Activated CD8-positive, alpha-beta T cell treated with anti-CD3 and anti-CD28 coated beads for 36 hours (primary cell): ENCODE results near the gene KCTD20. TPM values are rescaled to one million over a fixed set of nuclear protein-coding genes. Genes with fewer than 3 reads are reported as not detected.

Experiments
- ATAC-seq: fragments of 200-7000 bp; cut with Tn5 transposase; one replicate; pipeline ENCODE4 v1.10.0; 2021; ENCODE audit warnings: mild to moderate bottlenecking, moderate library complexity
- CTCF ChIA-PET: fragments of 350-600 bp; sonication (Branson Sonifier 250); formaldehyde crosslinking; loops from one replicate; lab custom pipeline; 2021; ENCODE audit warnings: antibody characterized with exemption; lab: Charles Lee
- POLR2A ChIA-PET: fragments of 350-600 bp; sonication (Branson Sonifier 250); formaldehyde crosslinking; loops from one replicate; lab custom pipeline; 2021; ENCODE audit warnings: antibody characterized with exemption; lab: Charles Lee
- DNase-seq: peaks from one replicate; pipeline ENCODE4 v3.0.0-alpha.2; 2020
- H3K27ac Mint-ChIP-seq: one replicate; pipeline ENCODE4 v1.8.0; 2021; ENCODE audit warnings: mild to moderate bottlenecking, mixed read lengths
- H3K27me3 Mint-ChIP-seq: one replicate; pipeline ENCODE4 v1.8.0; 2021; ENCODE audit warnings: mixed read lengths
- H3K36me3 Mint-ChIP-seq: one replicate; pipeline ENCODE4 v1.8.0; 2021; ENCODE audit warnings: low read depth, mixed read lengths
- H3K4me1 Mint-ChIP-seq: one replicate; pipeline ENCODE4 v1.8.0; 2021; ENCODE audit warnings: low read depth, mixed read lengths
- H3K4me3 Mint-ChIP-seq: one replicate; pipeline ENCODE4 v1.8.0; 2021; ENCODE audit warnings: mild to moderate bottlenecking, moderate library complexity, mixed read lengths
- H3K9me3 Mint-ChIP-seq: one replicate; pipeline ENCODE4 v1.8.0; 2021; ENCODE audit warnings: mixed read lengths
- intact Hi-C: fragments of 100-400 bp; cut with micrococcal nuclease; formaldehyde crosslinking; loops from one replicate; pipeline ENCODE4 v1.10.0; 2022
- total RNA-seq, 2 experiments: library from RNA; stranded (reverse); gene quantifications; one replicate each; pipeline ENCODE4 v1.2.3, GENCODE V29; 2021
- TF ChIP-seq, protein P1 (sequence below): fragments of 200-600 bp; IDR thresholded peaks from one replicate; pipeline ENCODE4 v1.8.0; 2022; ENCODE audit warnings: antibody characterized with exemption, mild to moderate bottlenecking

Gene KCTD20
- total RNA-seq, 2 experiments from 2014 or later = 42.7 to 45.1 TPM

DNA sequence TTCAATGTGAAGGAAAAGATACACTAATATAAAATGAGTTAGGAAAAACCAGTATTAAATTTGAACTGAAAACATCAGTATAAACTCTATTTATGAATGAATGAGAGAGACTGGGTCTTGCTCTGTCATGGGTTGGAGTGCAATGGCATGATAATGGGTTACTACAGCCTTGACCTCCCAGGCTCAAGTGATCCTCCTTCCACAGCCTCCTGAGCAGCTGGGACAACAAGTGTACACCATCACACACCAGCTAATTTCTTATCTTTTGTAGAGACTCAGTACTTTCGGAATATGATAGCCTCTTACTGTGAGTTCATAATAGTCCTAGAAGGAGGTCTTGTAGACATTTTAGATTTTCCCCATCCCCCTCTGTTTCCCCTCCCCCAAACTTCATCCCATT, 21.4 kb downstream of the KCTD20 start:
- peaks cover 21% of the 10 kb centered on the region for H3K36me3 Mint-ChIP-seq
- no peak overlapping the region for H3K27ac Mint-ChIP-seq
- TF ChIP-seq, protein P1, sequence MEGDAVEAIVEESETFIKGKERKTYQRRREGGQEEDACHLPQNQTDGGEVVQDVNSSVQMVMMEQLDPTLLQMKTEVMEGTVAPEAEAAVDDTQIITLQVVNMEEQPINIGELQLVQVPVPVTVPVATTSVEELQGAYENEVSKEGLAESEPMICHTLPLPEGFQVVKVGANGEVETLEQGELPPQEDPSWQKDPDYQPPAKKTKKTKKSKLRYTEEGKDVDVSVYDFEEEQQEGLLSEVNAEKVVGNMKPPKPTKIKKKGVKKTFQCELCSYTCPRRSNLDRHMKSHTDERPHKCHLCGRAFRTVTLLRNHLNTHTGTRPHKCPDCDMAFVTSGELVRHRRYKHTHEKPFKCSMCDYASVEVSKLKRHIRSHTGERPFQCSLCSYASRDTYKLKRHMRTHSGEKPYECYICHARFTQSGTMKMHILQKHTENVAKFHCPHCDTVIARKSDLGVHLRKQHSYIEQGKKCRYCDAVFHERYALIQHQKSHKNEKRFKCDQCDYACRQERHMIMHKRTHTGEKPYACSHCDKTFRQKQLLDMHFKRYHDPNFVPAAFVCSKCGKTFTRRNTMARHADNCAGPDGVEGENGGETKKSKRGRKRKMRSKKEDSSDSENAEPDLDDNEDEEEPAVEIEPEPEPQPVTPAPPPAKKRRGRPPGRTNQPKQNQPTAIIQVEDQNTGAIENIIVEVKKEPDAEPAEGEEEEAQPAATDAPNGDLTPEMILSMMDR = no peak
- intact Hi-C loops = no loop called here
- DNase-seq (no peak), ATAC-seq (no peak)
- no peaks in the 10 kb centered on the region for H3K27me3 Mint-ChIP-seq
- no peak overlapping the region for H3K4me3 Mint-ChIP-seq
- no peaks in the 10 kb centered on the region for H3K9me3 Mint-ChIP-seq
- peaks cover 33% of the 10 kb centered on the region for H3K4me1 Mint-ChIP-seq
- POLR2A ChIA-PET = no interaction called here
- CTCF ChIA-PET = no interaction called here

- POLR2A ChIA-PET = no interaction called here
- Mint-ChIP-seq H3K27me3 (no peaks in the 10 kb centered on the region), H3K4me1 (peaks cover 18% of the 10 kb centered on the region), H3K27ac (no peak overlapping the region), H3K36me3 (peaks cover 24% of the 10 kb centered on the region), H3K9me3 (no peaks in the 10 kb centered on the region), H3K4me3 (no peak overlapping the region)
- DNase-seq (no peak), ATAC-seq (no peak)
- TF ChIP-seq, protein P1 = no peak
- intact Hi-C loops = no loop called here
- CTCF ChIA-PET = no interaction called here
Observed at GRCh38 chr6:36467625-36468024, 24.8 kb downstream of the KCTD20 start.

GRCh38 chr6:36469148-36469661, 26.4 kb downstream of the KCTD20 start:
- Mint-ChIP-seq H3K27me3 (no peaks in the 10 kb centered on the region), H3K36me3 (peaks cover 18% of the 10 kb centered on the region), H3K27ac (peak overlapping the region; percentile 14), H3K9me3 (no peaks in the 10 kb centered on the region), H3K4me3 (no peak overlapping the region), H3K4me1 (peaks cover 11% of the 10 kb centered on the region)
- no peak for ATAC-seq
- TF ChIP-seq, protein P1 = no peak
- POLR2A ChIA-PET = interaction anchor here (0.8 to 1.1 kb wide), 2 partner anchors 10 to 26 kb away, joined by 3 read pairs; no protein-coding TSS in a partner anchor
- intact Hi-C loops = no loop called here
- CTCF ChIA-PET = interaction anchor here (1.4 to 1.8 kb wide), 2 partner anchors 10 to 46 kb away, joined by 3 to 4 read pairs; no protein-coding TSS in a partner anchor
- no peak for DNase-seq

DNA sequence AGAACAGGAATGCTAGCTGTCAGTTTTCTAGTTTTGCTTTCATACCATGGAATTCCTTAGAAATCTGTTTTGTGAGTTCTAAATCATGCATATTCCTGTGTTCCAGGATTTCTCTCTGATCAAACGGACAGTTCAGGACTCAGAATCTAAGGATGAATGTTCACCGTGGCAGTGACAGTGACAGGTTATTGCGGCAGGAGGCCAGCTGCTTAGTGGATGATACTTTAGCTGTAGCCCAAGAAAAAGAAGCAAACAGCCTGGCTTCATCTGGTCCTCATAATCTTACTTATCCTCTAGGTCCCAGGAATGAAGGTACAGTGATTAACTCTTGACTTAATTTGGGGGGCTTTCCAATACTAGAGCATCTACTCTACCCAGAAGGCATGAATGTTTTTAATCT, 27.1 kb downstream of the KCTD20 start:
- peaks cover 6% of the 10 kb centered on the region for H3K4me1 Mint-ChIP-seq
- no peaks in the 10 kb centered on the region for H3K27me3 Mint-ChIP-seq
- H3K4me3 Mint-ChIP-seq = no peak overlapping the region
- intact Hi-C loops = no loop called here
- ATAC-seq = no peak
- no peak for DNase-seq
- H3K36me3 Mint-ChIP-seq = peaks cover 22% of the 10 kb centered on the region
- TF ChIP-seq, protein P1 = no peak
- H3K9me3 Mint-ChIP-seq = no peaks in the 10 kb centered on the region
- ChIA-PET CTCF (interaction anchor here (1.4 to 1.8 kb wide), 2 partner anchors 10 to 47 kb away, joined by 3 to 4 read pairs; no protein-coding TSS in a partner anchor), POLR2A (interaction anchor here (1.1 kb wide), 1 partner anchor 10 kb away, joined by 3 read pairs; no protein-coding TSS in a partner anchor)
- H3K27ac Mint-ChIP-seq = no peak overlapping the region

DNA sequence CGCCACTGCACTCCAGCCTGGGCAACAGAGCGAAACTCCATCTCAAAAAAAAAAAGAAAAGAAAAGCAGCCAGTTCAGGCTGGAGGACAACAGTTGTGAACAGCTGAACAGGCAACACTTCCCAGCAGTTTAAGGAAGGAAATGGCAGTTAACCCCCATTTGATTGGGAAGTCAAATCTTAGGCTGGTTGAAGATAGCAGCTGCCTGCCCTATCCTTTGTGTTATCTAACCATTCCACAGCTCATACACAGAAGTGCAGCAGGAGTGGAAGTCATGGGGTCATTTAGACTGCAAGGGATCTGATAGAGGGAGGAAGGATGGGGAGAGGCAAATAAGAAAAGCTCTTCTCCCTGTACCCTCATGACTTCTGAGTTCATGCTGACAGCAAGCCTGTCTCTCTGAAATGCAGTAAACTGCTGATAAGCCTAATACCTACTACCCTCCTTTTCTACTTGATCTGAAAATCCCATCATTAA, 35.3 kb downstream of the KCTD20 start:
- Mint-ChIP-seq H3K36me3 (peaks cover 42% of the 10 kb centered on the region), H3K27ac (peak overlapping the region; percentile 25), H3K4me3 (no peak overlapping the region), H3K9me3 (no peaks in the 10 kb centered on the region), H3K4me1 (peaks cover 13% of the 10 kb centered on the region), H3K27me3 (no peaks in the 10 kb centered on the region)
- ChIA-PET POLR2A (interaction anchor here (0.6 to 1.3 kb wide), 3 partner anchors 10 to 42 kb away, joined by 3 to 4 read pairs (median 3); no protein-coding TSS in a partner anchor), CTCF (interaction anchor here (2.1 kb wide), 1 partner anchor 10 kb away, joined by 5 read pairs; no protein-coding TSS in a partner anchor)
- TF ChIP-seq, protein P1 = no peak
- DNase-seq (no peak), ATAC-seq (no peak)
- intact Hi-C loops = no loop called here
